Stimulated activated CD4-positive, alpha-beta T cell treated with anti-CD3 and anti-CD28 coated beads, TNF-alpha, amount 100 ng/mL, for 24 hours (primary cell): Measurements from ENCODE around the gene SLCO6A1.

Source experiments
- DNase-seq, 3 experiments: peaks; one replicate each; pipeline ENCODE4 v3.0.0-alpha.2; 2020; ENCODE audit warnings: low read depth in 3 of 3

SLCO6A1 gene

DNA sequence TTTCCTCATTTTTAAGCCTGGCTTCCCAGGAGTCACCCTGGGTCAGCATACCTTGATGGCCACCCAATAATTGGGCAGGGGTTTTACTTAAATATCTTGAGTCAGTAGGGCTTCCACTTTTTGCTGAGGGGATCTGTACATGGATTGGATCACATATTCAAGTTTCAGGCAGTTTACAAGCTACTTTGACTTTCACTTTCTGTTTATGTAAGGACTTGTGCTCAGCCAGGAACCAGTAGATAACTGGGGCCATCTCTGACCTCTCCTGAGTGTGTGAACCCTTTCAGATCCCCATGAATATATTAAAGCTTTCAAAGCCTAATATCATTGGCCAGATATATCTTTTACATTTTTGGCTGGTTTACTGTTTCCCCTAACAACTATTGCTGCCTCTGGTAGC lies 45.1 kb downstream of the SLCO6A1 start:
- no peak for DNase-seq

DNA sequence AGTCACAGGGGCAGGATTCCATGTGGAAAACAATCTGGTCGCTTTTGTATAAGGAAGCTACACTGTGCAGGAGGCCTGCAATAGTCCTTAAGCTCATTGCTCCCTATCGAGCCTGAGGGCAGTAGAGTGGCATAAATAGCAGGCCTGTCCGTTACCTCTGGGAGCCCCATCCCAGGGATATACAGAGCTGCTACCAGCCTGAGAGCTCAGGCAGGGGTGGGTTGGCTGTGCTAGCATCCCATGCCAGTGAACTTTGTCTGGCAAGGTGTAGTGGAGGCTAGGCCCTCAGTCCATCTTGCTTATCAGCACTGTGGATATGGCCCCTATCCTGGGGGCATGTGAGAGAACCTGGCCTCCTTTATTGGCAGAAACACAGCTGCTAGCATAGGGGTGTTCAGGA lies 47.7 kb downstream of the SLCO6A1 start:
- DNase-seq: no peak

DNA sequence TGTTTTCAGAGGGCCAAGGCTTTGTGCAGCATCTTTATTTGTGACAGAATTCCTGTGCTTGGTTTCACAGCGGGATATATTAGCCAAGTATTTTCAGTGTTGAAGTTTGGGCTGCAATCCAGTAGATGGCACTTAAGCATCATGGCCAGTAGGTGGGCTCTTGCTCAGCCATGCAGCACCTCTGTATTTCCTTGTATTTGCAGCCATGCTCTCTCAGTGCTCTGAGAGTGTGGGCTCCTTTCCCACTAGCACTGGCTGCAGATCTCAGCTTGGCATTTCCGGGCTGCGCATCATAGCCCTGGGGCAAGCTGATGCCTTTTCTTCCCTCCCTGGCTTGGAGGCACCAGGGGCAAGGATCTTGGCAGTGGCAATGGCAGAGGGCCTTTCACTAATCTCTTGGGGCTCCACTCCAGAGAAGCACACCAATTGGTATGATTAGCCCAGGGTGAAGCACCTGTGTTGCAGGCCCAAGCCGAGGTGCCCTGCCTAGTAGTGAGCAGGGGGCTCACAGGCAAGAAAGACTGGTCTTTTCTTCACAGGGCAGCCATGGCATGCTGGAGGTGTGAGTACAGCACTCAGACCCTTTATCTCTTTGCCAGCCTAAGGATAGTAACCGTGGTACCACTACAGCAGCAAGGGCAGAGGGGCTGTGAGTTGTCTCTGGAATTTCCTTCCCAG lies 48.3 kb downstream of the SLCO6A1 start:
- DNase-seq: no peak

DNA sequence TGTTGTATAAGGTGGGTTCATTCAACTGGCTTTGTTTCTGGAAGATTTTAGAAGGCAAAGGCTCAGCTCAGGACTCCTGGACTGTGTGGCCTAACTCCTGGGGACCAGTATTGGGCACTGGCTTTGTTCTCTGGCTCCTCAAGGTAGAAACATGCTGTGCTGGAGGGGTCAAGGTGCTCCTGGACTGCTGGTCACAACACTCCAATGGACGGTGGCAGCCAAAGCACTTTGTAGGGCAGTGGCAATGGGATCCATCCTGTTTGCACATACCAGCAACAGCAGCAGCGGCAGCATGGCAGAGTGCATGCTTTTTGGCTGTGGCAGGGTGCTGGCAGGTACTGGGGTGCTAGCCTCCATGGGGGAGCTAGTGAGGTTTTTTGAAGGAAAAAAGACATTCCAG lies 65.3 kb downstream of the SLCO6A1 start:
- no peak for DNase-seq

DNA sequence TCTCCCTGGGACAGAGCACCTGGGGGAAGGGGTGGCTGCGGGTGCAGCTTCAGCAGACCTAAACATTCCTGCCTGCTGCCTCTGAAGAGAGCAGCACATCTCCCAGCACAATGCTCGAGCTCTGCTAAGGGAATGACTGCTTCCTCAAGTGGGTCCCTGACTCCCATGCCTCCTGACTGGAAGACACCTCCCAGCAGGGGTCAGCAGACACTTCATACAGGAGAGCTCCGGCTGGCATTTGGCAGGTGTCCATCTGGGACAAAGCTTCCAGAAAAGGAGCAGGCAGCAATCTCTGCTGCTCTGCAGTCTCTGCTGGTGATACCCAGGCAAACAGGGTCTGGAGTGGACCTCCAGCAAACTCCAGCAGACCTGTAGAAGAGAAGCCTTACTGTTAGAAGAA lies 77.2 kb downstream of the SLCO6A1 start:
- DNase-seq: no peak

DNA sequence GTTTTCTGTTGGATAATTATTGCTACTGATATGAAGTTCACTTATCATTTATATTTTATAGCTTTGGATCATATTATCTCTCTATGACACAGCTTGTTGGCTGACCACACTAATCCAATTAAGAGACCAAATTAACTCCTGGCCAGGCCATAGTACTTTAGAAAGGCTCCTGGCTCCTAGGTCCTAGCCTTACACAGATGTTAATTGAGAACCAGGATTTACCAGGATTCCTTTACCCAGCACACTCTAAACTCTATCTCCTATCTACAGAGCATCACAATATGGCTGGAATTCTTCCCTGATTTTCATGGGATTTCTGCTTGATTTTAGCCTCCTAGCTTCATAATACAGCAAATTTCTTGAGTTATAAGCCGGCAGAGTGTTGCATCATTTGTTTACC lies 80.3 kb downstream of the SLCO6A1 start:
- no peak for DNase-seq

DNA sequence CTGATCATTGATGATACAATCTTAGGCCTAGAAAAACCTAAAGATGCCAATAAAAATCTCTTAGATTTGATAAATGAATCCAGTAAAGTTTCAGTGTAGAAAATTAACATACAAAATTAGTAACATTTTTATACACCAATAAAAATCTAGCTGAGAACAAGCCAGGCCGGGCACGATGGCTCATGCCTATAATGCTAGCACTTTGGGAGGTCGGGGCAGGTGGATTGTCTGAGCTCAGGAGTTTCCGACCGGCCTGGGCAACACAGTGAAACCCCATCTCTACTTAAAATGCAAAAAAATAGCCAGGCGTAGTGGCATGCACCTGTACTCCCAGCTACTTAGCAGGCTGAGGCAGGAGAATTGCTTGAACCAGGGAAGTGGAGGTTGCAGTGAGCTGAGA lies 84.4 kb downstream of the SLCO6A1 start:
- no peak for DNase-seq

DNA sequence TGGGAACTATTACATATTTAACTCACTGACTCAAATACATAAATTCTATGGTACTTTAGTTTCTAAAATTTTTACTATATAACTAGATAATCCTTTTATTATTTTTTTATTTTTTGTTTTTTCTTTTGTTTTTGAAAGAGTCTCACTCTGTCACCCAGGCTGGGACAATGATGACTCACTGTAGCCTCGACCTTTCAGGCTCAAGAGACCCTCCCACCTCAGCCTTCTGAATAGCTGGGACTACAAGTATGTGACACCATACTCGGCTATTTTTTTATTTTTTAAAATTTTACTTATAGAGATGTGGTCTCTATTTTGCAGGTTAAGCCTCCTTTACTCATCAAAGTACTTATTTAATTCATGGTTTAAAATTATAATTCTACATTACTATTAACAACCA lies 110.6 kb downstream of the SLCO6A1 start:
- no peak for DNase-seq

DNA sequence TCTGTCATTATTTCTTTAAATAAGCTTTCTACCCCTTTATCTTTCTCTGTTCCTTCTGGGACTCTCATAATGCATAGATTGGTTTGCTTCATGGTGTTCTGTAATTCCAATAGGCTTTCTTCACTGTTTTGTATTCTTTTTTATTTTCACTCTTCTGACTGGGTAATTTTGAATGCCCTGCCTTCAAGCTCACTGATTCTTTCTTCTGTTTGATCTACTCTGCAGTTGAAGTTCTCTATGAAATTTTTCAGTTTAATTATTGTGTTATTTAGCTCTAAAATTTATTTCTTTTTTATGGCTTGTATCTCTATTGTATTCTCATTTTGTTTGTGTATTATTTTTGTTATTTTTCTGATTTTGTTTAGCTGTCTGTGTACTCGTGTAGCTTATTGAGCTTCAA lies 113.4 kb downstream of the SLCO6A1 start:
- DNase-seq: no peak

DNA sequence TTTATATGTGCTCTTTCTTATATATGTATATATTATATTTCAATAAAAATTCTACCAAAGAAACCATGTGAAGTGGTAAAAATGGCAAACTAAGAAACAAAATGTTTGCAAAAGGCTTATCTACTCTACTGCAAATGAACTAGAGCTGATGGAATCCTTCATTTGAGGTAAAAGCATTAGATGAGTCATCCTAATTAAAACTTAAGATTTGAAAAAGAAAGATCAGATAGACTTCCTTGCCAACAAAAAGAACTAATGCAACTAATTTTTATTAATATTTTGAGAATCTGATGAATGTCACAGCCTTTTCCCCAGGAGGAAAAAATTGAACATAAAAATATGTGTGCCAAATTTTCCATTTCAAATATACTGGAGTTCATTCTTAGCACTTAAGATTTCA lies 118.6 kb downstream of the SLCO6A1 start:
- no peak for DNase-seq

DNA sequence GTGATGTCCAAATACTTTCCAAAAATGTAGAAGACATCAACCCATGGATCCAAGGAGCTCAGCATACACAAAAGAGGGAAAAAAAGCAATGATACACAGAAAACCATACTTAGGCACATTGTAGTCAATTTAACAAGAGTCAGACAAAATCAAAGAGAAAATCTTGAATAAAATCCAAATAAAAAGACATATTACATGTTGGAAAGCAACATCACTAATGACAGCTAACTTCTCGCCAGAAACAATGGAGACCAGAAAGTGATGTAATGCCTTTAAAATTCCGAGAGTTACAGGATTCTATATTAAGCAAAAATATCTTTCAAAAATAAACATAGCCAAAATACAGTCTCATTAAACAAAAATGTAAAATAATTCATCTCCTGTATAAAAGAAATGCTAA lies 122.9 kb downstream of the SLCO6A1 start:
- no peak for DNase-seq

DNA sequence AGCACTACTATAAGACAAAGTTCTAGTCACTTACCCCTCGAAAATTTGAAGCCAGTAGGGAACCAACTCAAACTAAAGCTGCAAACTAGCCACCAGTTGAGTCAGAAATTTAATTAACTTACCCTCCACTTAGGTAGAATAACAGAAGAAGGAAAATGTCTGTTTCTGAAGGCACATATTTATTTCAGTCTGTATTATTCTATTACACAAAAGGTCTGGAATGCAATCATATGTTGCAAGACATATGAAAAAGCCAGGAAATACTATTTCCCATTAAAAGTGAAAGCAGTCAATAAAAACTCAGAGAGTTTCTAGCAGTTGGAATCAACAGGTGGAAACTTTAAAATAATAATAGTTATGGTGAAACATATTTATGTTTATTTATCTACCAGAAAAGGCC lies 123.5 kb downstream of the SLCO6A1 start:
- no peak for DNase-seq

DNA sequence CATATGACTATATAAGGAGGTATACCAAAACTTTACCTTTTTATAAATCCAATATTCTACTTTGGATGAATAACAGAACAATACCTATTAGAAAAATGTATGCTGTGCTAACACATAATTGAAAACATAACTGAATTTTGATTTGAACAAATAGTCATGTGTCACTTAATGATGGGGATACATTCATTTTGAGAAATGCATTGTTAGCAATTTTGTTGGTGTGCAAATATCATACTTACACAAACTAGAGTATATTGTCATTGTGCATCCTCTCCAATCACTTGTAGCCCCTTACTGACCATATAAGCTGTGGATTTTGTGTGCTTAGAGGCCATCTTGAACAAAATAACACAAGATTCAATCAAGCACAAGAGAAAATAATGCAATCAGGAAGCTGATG lies 130.4 kb downstream of the SLCO6A1 start:
- DNase-seq: no peak

DNA sequence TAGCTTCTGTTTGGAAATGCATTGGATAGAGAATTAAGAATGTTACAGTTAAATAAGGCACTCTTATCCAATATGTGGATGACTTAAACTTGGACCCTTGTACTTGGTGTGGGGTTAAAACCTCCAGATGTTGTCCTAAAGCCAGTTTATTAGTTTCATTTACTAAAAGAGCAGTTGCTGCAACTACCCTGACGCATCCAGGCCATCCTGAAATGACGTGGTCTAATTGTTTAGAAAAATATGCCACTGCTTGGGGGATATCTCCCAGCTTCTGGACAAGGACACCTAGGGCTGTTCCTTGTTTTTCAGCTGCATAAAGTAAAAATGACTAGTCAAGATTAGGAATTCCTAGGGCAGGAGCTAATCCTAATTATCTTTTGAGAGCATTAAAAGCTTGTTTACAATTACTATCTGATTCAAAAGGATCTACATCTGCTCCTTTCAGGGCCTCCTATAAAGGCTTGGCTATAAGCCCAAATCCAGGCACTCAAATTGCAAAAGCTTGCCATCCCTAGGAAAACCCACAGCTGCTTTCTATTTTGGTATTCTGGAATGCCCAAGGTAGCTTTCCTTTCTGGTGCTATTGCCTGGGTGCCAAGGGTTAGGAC lies 157.0 kb downstream of the SLCO6A1 start:
- DNase-seq: no peak

DNA sequence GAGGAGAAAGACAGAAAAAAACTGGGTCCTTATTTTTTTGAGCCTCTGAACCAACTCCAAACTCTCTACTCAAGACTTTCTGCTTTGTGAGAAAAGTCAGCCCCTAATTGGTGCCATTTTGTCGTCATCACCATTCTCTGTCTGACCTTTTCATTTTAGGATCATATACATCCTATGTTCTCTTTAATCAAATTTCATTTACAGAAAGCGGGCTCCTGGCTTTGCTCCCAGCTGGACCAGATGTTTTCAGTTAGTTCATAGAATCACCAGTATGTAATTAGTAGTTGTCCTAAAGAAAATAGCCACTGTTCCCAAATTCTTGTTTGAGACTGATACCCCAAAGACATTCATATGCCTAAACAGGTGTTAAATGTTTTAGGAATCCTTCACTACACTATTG lies 174.1 kb downstream of the SLCO6A1 start:
- no peak for DNase-seq
